K562 (cell line): ENCODE measurements around the gene PLK1. TPM values are rescaled to one million over a fixed set of nuclear protein-coding genes. Genes with fewer than 3 reads are reported as not detected.

Experiments
- CBX2 ChIP-seq: fragments of 200-600 bp; sonication (generic); IDR thresholded peaks from one replicate; pipeline ENCODE4 v1.6.1; 2012; ENCODE audit warnings: mild to moderate bottlenecking, low read length, inconsistent platforms; ENCODE audit not compliant: insufficient read depth, poor library complexity, severe bottlenecking
- CHCHD3 ChIP-seq: fragments of 250-450 bp; sonication (Bioruptor Pico); IDR thresholded peaks from 2 replicates; pipeline ENCODE4 v2.1.2; 2022; ENCODE audit warnings: mild to moderate bottlenecking
- DIDO1 ChIP-seq: fragments of 450-650 bp; IDR thresholded peaks from 2 replicates; pipeline ENCODE4 v1.6.1; 2016; ENCODE audit warnings: low read depth, missing biosample characterization, missing genetic modification characterization
- ETV1 ChIP-seq: fragments of 450-650 bp; conservative IDR thresholded peaks from 2 replicates; pipeline ENCODE4 v1.6.1; 2016; ENCODE audit warnings: missing genetic modification characterization, control low read depth, low read depth, missing compliant biosample characterization
- HINFP ChIP-seq: fragments of 450-650 bp; conservative IDR thresholded peaks from 2 replicates; pipeline ENCODE4 v1.6.1; 2016; ENCODE audit warnings: missing genetic modification characterization, low read depth, mild to moderate bottlenecking, control low read depth, missing compliant biosample characterization
- HLTF ChIP-seq: fragments of 450-650 bp; IDR thresholded peaks from 2 replicates; pipeline ENCODE4 v1.6.1; 2016
- KLF1 ChIP-seq: fragments of 450-650 bp; IDR thresholded peaks from 2 replicates; pipeline ENCODE4 v1.6.1; 2016; ENCODE audit warnings: missing genetic modification characterization, missing compliant biosample characterization
- LCOR ChIP-seq: sonication (generic); formaldehyde crosslinking; IDR thresholded peaks from 2 replicates; pipeline ENCODE4 v1.8.0; 2022; ENCODE audit warnings: mild to moderate bottlenecking, missing genetic modification reagents
- MBD2 ChIP-seq: sonication (generic); IDR thresholded peaks from 2 replicates; pipeline ENCODE4 v1.6.1; 2016; ENCODE audit warnings: low read depth, borderline replicate concordance
- NFATC3 ChIP-seq: fragments of 450-650 bp; IDR thresholded peaks from 2 replicates; pipeline ENCODE4 v1.6.1; 2017; ENCODE audit warnings: mild to moderate bottlenecking
- OTX1 ChIP-seq: fragments of 450-650 bp; formaldehyde crosslinking; IDR thresholded peaks from 2 replicates; pipeline ENCODE4 v1.4.0; 2022; ENCODE audit warnings: mild to moderate bottlenecking
- PCBP1 ChIP-seq: fragments of 200-400 bp; formaldehyde crosslinking; IDR thresholded peaks from 2 replicates; pipeline ENCODE4 v1.6.1; 2018; ENCODE audit warnings: mild to moderate bottlenecking, low read depth, low read length; ENCODE audit not compliant: poor library complexity, severe bottlenecking
- PHB ChIP-seq: fragments of 250-450 bp; sonication (Bioruptor Pico); IDR thresholded peaks from 2 replicates; pipeline ENCODE4 v1.5.0; 2021
- PML ChIP-seq: IDR thresholded peaks from 2 replicates; pipeline ENCODE4 v1.6.1; 2012; ENCODE audit warnings: low read length, inconsistent platforms
- PPARD ChIP-seq: fragments of 250-450 bp; sonication (Bioruptor Pico); IDR thresholded peaks from 2 replicates; pipeline ENCODE4 v1.8.0; 2022; ENCODE audit warnings: inconsistent platforms, mild to moderate bottlenecking, moderate library complexity
- RFX1 ChIP-seq: fragments of 450-650 bp; IDR thresholded peaks from 2 replicates; pipeline ENCODE4 v1.6.1; 2016; ENCODE audit warnings: mild to moderate bottlenecking, moderate library complexity
- RNF2 ChIP-seq: sonication (generic); IDR thresholded peaks from 2 replicates; pipeline ENCODE4 v1.6.1; 2016
- SMAD2 ChIP-seq: fragments of 150-350 bp; IDR thresholded peaks from 2 replicates; pipeline ENCODE4 v1.6.1; 2014; ENCODE audit warnings: low read depth, mild to moderate bottlenecking, low read length
- SRSF9 ChIP-seq: fragments of 200-400 bp; formaldehyde crosslinking; IDR thresholded peaks from 2 replicates; pipeline ENCODE4 v1.6.1; 2017; ENCODE audit warnings: low read depth, low read length, borderline replicate concordance
- USF2 ChIP-seq: sonication (generic); formaldehyde crosslinking; IDR thresholded peaks from 2 replicates; pipeline ENCODE4 v1.5.0; 2020; ENCODE audit warnings: missing genetic modification reagents
- ZBTB33 ChIP-seq: sonication (generic); formaldehyde crosslinking; IDR thresholded peaks from 2 replicates; pipeline ENCODE4 v1.8.1; 2023; ENCODE audit warnings: mild to moderate bottlenecking, missing genetic modification reagents
- ZC3H8 ChIP-seq: fragments of 450-650 bp; IDR thresholded peaks from 2 replicates; pipeline ENCODE4 v1.6.1; 2017
- ZNF134 ChIP-seq: fragments of 250-450 bp; sonication (Bioruptor Pico); conservative IDR thresholded peaks from 2 replicates; pipeline ENCODE4 v1.4.0; 2020
- ZNF212 ChIP-seq: fragments of 450-650 bp; formaldehyde crosslinking; IDR thresholded peaks from 2 replicates; pipeline ENCODE4 v1.4.0; 2020; ENCODE audit warnings: mild to moderate bottlenecking
- ZNF655 ChIP-seq: fragments of 250-450 bp; sonication (Bioruptor Pico); IDR thresholded peaks from 2 replicates; pipeline ENCODE4 v1.5.0; 2021
- ZNF766 ChIP-seq: fragments of 200-800 bp; sonication (Bioruptor generic); conservative IDR thresholded peaks from 2 replicates; pipeline ENCODE4 v1.6.1; 2016; ENCODE audit warnings: missing genetic modification characterization, missing compliant biosample characterization
- polyA plus RNA-seq, 8 experiments: library from polyadenylated mRNA; depleted of rRNA in 4 of 8; stranded (reverse) in 5 of 8; unstranded in 3 of 8; fragments of >200 nt; fragmentation: Nextera tagmentation in 2 of 8; fragmentation: Illumina TruSeq in 1 of 8; extraction: Ambion mirVana in 2 of 8; extraction: Trizol in 1 of 8; gene quantifications; 2 replicates each; pipeline versions ENCODE4 v1.2.1 to v1.2.3, GENCODE V29; 2011 to 2014; ENCODE audit warnings: inconsistent platforms in 1 of 8, missing spikeins in 1 of 8
- total RNA-seq, 7 experiments: library from RNA; depleted of rRNA in 6 of 7; stranded (reverse); fragments of >200 nt in 6 of 7; fragmentation: Illumina TruSeq in 2 of 7; extraction: Trizol in 2 of 7; gene quantifications; 2 replicates each; pipeline versions ENCODE4 v1.2.1 to v1.2.3, GENCODE V29; 2011 to 2021; ENCODE audit warnings: low replicate concordance in 1 of 7

Gene PLK1
- total and polyA plus RNA-seq, 9 of the 15 experiments (the other 6 are each of a cell fraction or from before 2014, with no cell fraction given), result 13.6 to 212 (median 45.5) TPM

- TF ChIP-seq ZBTB33 (CRISPR knock-in tag), result peak; percentile 51; the same call in 1 of the 2 replicates
- TF ChIP-seq ZC3H8, result no peak
- no peak for TF ChIP-seq CBX2
- TF ChIP-seq SRSF9, result no peak
- TF ChIP-seq OTX1 (CRISPR knock-in tag), result no peak
- no peak for TF ChIP-seq ETV1 (tag)
- peak; percentile 99 for TF ChIP-seq LCOR (CRISPR knock-in tag)
- no peak for TF ChIP-seq HINFP (tag)
- no peak for TF ChIP-seq NFATC3
- no peak for TF ChIP-seq ZNF655 (CRISPR knock-in tag)
- TF ChIP-seq RNF2, result peak; percentile 37; the same call in 1 of the 2 replicates
- no peak for TF ChIP-seq CHCHD3 (CRISPR knock-in tag)
- TF ChIP-seq PHB (CRISPR knock-in tag), result no peak
- 0 out of 2 replicates have a peak, but pooled peaks have one; percentile 19 for TF ChIP-seq PML
- TF ChIP-seq USF2 (CRISPR knock-in tag), result peak; percentile 28; the same call in 1 of the 2 replicates
- TF ChIP-seq MBD2, result peak; percentile 63
- peak; percentile 50; the same call in 1 of the 2 replicates for TF ChIP-seq KLF1 (tag)
- TF ChIP-seq SMAD2, result no peak
- TF ChIP-seq HLTF, result no peak
- TF ChIP-seq PCBP1, result peak; percentile 54
- TF ChIP-seq RFX1, result no peak
- no peak for TF ChIP-seq ZNF134 (CRISPR knock-in tag)
- no peak for TF ChIP-seq PPARD (CRISPR knock-in tag)
- no peak for TF ChIP-seq ZNF766 (CRISPR knock-in tag)
- TF ChIP-seq ZNF212, result no peak
- TF ChIP-seq DIDO1 (tag), result 0 out of 2 replicates have a peak, but pooled peaks have one; percentile 14
Measured at GRCh38 chr16:23678430-23679273, at the start of gene PLK1 (continued).
